WERI-Rb-1 (cell line): ENCODE measurements around the gene TPSB2.
"Not testable (repeated sequence)": the region's sequence is repeated elsewhere in the genome, so short reads cannot be mapped to it uniquely, and the experiment has no call there.

ENCODE experiments used
- DNase-seq: peaks from one replicate; pipeline ENCODE4 v3.0.0-alpha.2; 2020
- H3K27ac ChIP-seq: fragments of 250-450 bp; sonication (Bioruptor Pico); 2 replicates; pipeline ENCODE4 v1.5.1; 2020; ENCODE audit warnings: mild to moderate bottlenecking, moderate library complexity
- H3K27me3 ChIP-seq: fragments of 250-450 bp; sonication (Bioruptor Pico); 2 replicates; pipeline ENCODE4 v1.5.1; 2021; ENCODE audit warnings: mild to moderate bottlenecking, low read depth, moderate library complexity; ENCODE audit not compliant: insufficient read depth, severe bottlenecking
- H3K36me3 ChIP-seq: fragments of 250-450 bp; sonication (Bioruptor Pico); 2 replicates; pipeline ENCODE4 v1.5.1; 2020; ENCODE audit warnings: mild to moderate bottlenecking, moderate library complexity
- H3K4me3 ChIP-seq: 2 replicates; pipeline ENCODE4 v1.5.1; 2011; ENCODE audit warnings: low read depth, mild to moderate bottlenecking, control low read depth, low read length
- H3K9me3 ChIP-seq: fragments of 250-450 bp; sonication (Bioruptor Pico); 2 replicates; pipeline ENCODE4 v1.5.1; 2021; ENCODE audit warnings: mild to moderate bottlenecking, moderate library complexity; ENCODE audit not compliant: severe bottlenecking
- TF ChIP-seq, protein P1 (sequence below): IDR thresholded peaks from 2 replicates; pipeline ENCODE4 v1.5.1; 2011; ENCODE audit warnings: low read depth, mild to moderate bottlenecking, control low read depth, inconsistent platforms, low read length

The TPSB2 gene

DNA sequence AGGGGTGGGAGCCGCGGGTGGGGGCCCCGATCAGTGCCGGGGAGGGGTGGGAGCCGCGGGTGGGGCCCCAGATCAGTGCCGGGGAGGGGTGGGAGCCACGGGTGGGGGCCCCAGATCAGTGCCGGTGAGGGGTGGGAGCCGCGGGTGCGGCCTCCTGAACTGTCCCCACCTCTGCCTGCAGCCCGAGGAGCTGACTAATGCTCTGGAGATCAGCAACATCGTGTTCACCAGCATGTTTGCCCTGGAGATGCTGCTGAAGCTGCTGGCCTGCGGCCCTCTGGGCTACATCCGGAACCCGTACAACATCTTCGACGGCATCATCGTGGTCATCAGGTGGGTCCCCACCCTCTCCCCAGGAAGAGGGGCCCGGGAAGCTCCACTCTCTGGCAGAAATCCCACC, 25.1 kb downstream of the TPSB2 start:
- Histone ChIP-seq H3K4me3 (no peak overlapping the region), H3K36me3 (peaks cover 93% of the 10 kb centered on the region), H3K9me3 (no peaks in the 10 kb centered on the region), H3K27ac (no peak overlapping the region), H3K27me3 (no peaks in the 10 kb centered on the region)
- TF ChIP-seq, protein P1, sequence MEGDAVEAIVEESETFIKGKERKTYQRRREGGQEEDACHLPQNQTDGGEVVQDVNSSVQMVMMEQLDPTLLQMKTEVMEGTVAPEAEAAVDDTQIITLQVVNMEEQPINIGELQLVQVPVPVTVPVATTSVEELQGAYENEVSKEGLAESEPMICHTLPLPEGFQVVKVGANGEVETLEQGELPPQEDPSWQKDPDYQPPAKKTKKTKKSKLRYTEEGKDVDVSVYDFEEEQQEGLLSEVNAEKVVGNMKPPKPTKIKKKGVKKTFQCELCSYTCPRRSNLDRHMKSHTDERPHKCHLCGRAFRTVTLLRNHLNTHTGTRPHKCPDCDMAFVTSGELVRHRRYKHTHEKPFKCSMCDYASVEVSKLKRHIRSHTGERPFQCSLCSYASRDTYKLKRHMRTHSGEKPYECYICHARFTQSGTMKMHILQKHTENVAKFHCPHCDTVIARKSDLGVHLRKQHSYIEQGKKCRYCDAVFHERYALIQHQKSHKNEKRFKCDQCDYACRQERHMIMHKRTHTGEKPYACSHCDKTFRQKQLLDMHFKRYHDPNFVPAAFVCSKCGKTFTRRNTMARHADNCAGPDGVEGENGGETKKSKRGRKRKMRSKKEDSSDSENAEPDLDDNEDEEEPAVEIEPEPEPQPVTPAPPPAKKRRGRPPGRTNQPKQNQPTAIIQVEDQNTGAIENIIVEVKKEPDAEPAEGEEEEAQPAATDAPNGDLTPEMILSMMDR = no peak
- no peak for DNase-seq

DNA sequence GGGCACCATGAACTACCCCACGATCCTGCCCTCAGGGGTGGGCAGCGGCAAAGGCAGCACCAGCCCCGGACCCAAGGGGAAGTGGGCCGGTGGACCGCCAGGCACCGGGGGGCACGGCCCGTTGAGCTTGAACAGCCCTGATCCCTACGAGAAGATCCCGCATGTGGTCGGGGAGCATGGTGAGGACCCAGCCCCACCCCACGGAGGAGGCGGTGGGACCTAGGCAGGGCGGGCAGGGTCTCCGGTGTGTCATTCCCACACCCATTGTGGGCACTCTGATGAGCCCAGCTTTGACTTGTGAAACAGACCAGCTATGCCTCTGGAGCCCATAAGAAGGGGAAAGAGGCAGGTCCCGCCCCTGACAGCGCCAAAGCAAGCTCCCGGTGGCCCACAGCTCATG, 27.7 kb downstream of the TPSB2 start:
- no peaks in the 10 kb centered on the region for H3K9me3 ChIP-seq
- H3K27me3 ChIP-seq = no peaks in the 10 kb centered on the region
- TF ChIP-seq, protein P1 = no peak
- DNase-seq = no peak
- H3K36me3 ChIP-seq = peaks cover 76% of the 10 kb centered on the region
- no peak overlapping the region for H3K4me3 ChIP-seq
- no peak overlapping the region for H3K27ac ChIP-seq

DNA sequence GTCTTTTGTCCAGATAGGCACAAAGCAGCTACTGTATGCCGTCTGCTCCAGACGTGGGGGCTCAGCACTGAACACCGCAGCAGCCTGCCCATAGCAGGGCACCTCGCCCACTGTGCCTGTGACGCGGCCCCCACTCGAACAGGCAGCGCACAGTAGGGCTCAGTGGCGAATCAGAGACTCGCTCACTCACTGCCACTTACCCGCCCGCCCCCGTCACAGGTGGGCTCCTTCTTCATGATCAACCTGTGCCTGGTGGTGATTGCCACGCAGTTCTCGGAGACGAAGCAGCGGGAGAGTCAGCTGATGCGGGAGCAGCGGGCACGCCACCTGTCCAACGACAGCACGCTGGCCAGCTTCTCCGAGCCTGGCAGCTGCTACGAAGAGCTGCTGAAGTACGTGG, 28.5 kb downstream of the TPSB2 start:
- H3K27ac ChIP-seq = no peak overlapping the region
- H3K9me3 ChIP-seq = no peaks in the 10 kb centered on the region
- H3K27me3 ChIP-seq = no peaks in the 10 kb centered on the region
- no peak overlapping the region for H3K4me3 ChIP-seq
- TF ChIP-seq, protein P1 = no peak
- DNase-seq = no peak
- H3K36me3 ChIP-seq = peaks cover 70% of the 10 kb centered on the region

DNA sequence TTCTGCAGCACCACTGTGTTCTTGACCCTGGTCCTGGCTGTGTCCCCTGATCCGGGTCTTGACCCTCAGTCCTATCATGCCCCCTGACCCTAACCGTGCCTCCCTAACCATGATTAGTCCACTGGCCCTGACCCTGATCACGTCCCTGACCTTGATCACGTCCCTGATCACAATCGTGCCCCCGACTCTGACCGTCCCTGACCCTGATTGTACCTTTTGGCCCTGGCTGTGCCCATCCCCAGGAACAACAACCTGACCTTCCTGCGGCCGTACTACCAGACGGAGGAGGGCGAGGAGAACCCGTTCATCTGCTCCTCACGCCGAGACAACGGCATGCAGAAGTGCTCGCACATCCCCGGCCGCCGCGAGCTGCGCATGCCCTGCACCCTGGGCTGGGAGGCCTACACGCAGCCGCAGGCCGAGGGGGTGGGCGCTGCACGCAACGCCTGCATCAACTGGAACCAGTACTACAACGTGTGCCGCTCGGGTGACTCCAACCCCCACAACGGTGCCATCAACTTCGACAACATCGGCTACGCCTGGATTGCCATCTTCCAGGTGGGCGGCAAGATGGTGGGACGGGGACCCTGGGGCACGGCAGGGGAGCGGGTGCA, 29.9 kb downstream of the TPSB2 start:
- H3K27ac ChIP-seq = no peak overlapping the region
- DNase-seq = no peak
- no peaks in the 10 kb centered on the region for H3K9me3 ChIP-seq
- H3K27me3 ChIP-seq = no peaks in the 10 kb centered on the region
- H3K36me3 ChIP-seq = peaks cover 61% of the 10 kb centered on the region
- no peak overlapping the region for H3K4me3 ChIP-seq
- TF ChIP-seq, protein P1 = no peak

DNA sequence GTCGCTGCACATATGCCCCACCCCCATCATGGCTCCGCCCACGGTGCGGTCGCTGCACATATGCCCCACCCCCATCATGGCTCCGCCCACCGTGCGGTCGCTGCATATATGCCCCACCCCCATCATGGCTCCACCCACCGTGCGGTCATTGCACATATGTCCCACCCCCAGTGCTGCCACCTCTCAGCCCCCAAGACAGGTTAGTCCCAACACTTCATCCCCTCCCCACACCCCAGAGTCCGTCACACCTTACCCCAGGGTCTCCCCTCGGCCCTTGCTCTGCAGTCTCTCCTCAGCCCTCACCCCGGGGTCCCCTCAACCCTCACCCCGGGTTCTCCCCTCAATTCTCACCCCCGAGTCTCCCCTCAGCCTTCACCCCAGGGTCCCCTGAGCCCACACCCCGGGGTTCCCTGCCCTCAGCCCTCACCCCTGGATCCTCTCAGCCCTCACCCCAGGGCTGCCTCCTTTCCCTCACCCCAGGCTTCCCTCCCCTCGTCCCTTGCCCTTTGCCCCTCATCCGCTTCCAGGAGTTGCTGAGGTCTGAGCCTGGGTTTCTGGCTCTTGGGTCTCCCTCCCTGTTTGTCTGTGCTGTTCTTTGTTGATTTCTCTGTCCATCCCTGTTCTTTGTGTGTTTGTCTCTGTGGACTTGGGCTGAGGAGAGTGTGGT, 30.5 kb downstream of the TPSB2 start:
- no peaks in the 10 kb centered on the region for H3K9me3 ChIP-seq
- H3K4me3 ChIP-seq = no peak overlapping the region
- H3K27me3 ChIP-seq = no peaks in the 10 kb centered on the region
- no peak for DNase-seq
- H3K36me3 ChIP-seq = peaks cover 59% of the 10 kb centered on the region
- TF ChIP-seq, protein P1 = no peak
- H3K27ac ChIP-seq = no peak overlapping the region

DNA sequence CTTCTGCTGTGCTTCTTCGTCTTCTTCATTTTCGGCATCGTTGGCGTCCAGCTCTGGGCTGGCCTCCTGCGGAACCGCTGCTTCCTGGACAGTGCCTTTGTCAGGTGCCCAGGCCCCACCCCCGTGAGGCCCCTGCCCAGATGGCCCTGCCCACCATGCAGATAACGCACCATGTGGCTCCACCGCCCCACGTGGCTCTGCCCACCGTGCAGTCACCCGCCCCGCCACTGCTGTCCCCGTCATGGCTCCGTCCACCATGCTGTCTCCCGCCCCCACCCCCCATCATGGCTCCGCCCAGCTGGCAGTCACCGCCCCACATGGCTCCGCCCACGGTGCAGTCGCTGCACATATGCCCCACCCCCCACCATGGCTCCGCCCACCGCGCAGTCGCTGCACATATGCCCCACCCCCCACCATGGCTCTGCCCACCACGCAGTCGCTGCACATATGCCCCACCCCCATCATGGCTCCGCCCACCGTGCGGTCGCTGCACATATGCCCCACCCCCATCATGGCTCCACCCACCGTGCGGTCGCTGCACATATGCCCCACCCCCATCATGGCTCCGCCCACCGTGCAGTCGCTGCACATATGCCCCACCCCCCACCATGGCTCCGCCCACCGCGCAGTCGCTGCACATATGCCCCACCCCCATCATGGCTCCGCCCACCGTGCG, 31.2 kb downstream of the TPSB2 start:
- peaks cover 52% of the 10 kb centered on the region for H3K36me3 ChIP-seq
- not testable (repeated sequence) for H3K27ac ChIP-seq, DNase-seq, H3K9me3 ChIP-seq, H3K27me3 ChIP-seq, H3K4me3 ChIP-seq
